Measurements from ENCODE around the gene CYLD.

DNA sequence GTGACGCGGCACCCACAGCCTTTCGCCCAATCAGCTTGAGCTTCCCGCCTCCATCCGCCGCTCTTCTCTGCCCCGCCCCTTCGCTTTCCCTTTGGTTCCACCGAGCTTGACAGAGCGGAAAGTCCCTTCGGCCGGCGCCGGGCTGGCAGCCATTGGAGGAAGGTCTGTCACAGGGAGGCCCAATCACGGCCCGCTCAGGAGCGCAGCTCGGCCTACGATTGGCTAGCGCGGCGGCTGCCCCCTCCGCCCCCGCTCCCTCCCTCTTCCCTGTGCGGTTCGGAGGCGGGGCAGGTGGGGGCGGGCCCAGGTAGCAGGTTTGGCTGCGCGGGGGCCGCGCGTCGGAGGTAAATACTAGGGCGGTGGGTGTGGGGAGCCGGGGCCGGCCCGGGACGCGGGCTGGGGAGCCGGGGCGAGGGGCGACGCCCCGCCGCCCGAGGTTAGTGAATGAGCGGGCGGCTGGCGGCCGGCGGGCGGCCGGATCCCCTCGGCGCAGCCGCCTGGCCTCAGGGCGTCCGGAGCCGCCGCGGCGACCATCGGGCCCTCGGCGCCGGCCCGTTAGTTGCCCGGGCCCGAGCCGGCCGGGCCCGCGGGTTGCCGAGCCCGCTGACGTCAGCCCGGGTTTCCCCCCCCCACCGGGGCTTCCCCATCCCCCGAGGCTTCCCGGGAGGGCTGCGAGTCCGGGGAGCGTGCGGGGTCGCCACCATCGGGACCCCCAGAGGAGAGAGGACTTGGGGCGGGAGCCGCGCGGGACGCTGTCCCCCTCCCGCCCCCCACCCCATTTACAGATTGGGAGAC is at the start of gene CYLD:
- TF ChIP-seq, protein P1, sequence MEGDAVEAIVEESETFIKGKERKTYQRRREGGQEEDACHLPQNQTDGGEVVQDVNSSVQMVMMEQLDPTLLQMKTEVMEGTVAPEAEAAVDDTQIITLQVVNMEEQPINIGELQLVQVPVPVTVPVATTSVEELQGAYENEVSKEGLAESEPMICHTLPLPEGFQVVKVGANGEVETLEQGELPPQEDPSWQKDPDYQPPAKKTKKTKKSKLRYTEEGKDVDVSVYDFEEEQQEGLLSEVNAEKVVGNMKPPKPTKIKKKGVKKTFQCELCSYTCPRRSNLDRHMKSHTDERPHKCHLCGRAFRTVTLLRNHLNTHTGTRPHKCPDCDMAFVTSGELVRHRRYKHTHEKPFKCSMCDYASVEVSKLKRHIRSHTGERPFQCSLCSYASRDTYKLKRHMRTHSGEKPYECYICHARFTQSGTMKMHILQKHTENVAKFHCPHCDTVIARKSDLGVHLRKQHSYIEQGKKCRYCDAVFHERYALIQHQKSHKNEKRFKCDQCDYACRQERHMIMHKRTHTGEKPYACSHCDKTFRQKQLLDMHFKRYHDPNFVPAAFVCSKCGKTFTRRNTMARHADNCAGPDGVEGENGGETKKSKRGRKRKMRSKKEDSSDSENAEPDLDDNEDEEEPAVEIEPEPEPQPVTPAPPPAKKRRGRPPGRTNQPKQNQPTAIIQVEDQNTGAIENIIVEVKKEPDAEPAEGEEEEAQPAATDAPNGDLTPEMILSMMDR (IDR thresholded peaks at IDR 0.05): no peak
- TF ChIP-seq EP300 (IDR thresholded peaks at IDR 0.05): no peak
- peak; percentile 62 to 68 for TF ChIP-seq POLR2A (IDR thresholded peaks at IDR 0.05)

All from suprapubic skin (tissue), 3 donors.